SW 1271 (cell line): ENCODE results near the gene ANKRD11.

Experiments used
- DNase-seq, 2 experiments: peaks; one replicate each; lab custom pipeline; 2025; lab: John Stamatoyannopoulos, UW

Gene ANKRD11

DNA sequence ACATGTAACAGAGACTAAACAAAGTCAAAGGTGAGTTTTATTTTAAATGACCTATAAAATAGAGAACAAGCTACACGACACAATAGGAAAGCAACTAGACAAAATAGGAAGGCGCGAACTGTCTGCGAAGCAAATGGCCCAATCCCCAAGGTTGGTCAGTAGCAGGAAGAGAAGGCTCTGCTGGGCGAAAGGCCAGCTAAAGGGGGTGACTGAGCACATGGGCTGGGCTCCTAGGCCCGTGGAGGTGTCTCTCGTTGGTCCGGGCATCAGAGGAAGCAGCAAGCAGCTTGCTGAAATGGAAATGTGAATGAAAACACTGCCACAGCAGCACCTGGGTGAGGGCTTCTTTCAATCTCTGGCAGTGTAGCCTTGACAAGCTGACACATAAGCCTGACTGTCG, 143.5 kb downstream of the ANKRD11 start:
- no peak for DNase-seq

DNA sequence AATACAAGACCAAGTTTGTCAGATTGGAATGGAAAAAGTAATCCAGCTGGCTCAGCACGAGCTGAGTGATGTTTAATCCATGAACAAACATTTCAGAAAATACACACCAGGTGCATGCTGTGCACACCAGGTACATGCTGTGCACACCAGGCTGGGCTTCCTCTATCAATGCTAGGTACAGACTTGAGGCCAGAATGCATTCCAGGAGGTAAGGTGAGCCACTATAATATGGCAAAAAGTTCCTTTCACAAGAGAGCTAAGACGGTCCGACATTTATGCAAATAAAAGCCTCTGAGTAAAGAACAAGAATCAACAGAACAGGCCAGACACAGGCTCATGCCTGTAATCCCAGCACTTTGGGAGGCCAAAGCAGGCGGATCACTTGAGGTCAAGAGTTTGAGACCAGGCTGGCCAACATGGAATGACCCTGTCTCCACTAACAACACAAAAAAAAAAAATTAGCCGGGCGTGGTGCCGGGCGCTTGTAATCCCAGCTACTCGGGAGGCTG, 144.7 kb downstream of the ANKRD11 start:
- no peak for DNase-seq

DNA sequence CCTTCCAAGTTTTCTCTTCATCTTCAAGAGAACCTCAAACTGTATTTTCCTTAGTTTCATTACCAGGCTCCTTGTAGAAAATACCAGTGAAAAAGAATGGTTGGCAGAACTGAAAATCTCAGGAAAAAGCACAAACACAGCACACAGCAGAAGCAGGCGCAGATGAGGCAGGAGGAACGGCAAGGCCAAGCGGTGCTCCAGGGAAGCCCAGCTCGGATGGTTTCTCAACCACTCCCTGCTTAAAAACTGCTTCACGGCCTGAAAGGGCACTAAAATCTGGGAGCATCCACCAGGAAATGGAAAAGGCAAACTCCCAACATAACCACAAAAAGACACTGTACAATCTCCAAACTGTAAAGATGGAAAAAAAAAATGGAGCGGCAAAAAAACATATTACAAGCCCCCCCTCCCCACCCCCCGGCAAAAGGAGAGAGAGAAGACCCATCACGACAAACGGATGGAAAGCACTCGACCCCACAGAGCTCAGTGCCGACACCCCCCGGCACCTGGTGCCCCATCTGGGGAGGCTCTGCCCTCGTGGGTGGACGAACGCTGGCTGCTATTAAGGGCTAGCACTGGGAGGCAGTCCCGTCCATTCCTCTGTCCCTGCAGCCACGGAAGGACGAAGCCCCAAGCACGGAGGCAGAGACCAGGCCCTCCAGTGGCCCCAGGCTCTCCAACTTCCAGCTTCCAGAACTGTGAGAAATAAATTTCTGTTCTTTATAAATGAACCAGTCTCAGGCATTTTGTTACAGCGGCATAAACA, 145.3 kb downstream of the ANKRD11 start:
- no peak for DNase-seq

GRCh38 chr16:89344458-89344834, 145.9 kb downstream of the ANKRD11 start:
- no peak for DNase-seq

- DNase-seq: no peak
Measured at GRCh38 chr16:89343501-89344457, 146.6 kb downstream of the ANKRD11 start.

- DNase-seq: no peak
Measured at GRCh38 chr16:89341697-89342694, 148.4 kb downstream of the ANKRD11 start.

GRCh38 chr16:89341279-89341678, 149.1 kb downstream of the ANKRD11 start:
- DNase-seq: no peak

GRCh38 chr16:89338863-89339262, 151.5 kb downstream of the ANKRD11 start:
- no peak for DNase-seq

- DNase-seq: no peak
Measured at GRCh38 chr16:89337965-89338364, 152.4 kb downstream of the ANKRD11 start.

- no peak for DNase-seq
Measured at GRCh38 chr16:89335803-89336485, 154.4 kb downstream of the ANKRD11 start.

- DNase-seq: no peak
Measured at GRCh38 chr16:89334988-89335802, 155.2 kb downstream of the ANKRD11 start.

DNA sequence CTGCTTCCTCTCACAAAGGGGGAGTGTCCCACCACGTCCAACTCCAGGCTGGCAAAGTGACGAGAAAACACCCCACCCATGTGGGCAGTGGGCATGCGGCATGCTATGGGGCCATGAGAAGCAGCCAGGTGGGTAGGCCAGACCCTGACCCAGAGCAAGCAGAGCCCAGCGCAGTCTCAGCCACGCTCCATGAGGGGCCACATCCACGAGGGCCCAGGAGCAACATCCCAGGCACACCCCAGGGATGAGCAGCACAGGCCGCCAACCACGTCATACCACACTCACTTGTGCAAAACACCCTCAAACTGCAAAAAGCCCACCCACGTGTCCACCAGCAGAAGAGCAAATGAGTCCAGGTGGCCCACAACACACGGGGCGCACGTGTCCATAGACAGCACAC, 155.9 kb downstream of the ANKRD11 start:
- no peak for DNase-seq

GRCh38 chr16:89334050-89334449, 156.3 kb downstream of the ANKRD11 start:
- DNase-seq: no peak

DNA sequence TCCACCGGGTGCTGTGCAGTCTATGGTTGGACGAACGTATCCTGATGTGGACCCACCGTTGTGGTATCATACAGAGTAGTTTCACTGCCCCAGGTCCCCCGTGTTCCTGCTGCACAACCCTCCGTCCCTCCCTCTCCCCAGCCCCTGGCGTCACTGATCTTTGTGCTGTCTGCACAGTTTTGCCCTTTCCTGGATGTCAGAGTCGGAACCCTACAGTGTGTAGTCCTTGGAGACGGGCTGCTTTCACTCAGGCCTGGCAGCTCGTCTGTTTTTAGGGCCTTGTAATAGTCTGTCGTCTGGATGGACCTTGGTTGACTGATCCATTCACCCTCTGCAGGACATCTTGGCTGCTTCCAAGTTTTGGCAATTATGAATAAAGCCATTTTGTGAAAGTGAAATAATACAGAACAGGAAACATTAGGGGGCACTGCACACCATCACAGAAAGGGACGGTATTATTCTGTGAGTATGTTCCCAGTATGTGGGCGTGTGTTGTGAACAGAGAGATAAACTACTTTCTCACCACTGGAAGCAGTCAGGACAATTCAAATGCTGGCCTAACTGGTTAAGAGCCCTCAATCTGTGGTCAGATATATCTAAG, 156.9 kb downstream of the ANKRD11 start:
- DNase-seq: peak; percentile 45 to 76

DNA sequence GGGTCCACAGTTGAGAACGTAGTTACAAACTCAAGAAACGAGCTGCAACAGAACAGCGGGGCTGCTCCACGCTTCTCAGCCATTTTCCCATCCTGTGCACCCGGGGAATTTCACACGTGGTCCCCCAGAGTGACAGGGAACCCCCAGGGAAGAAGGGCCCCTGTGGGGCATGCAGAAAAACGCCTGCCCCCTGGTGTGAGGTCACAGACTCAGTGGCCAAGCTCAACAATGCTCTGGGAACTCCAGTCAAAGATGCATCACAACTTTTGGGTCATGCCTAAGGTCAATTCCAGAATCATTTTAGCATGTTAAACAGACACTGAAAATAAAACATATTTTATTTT, 157.5 kb downstream of the ANKRD11 start:
- DNase-seq: no peak

DNA sequence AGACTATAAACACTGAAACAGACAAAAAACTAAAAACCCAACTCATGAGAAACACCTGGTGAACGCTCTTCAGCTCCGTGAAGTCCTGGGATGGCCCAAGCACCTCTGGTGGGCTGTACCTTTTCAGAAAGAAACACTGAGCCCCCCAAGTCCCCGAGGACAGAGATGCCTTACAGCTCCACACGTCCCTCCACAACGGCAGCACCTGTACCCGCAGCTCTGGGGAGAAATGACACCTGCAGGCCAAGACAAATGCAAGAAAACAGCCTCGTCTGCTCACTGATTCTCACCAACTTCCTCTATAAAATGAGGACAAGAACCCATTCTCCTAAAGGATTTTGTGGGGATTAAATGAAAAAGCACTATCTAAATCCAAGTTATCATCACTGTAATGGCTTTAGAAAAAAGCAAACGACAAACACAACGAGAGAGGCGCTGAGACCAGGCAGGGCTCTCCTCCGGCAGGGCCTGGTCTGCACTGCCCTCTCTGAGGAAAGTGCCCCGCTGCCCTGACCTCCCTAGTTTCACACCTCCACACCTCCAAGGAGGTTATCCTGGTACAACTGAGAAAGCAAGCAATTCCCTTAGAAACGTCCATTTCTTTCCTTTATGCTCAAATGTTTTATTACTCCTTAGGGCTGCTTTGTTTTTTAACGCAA, 158.0 kb downstream of the ANKRD11 start:
- no peak for DNase-seq

DNA sequence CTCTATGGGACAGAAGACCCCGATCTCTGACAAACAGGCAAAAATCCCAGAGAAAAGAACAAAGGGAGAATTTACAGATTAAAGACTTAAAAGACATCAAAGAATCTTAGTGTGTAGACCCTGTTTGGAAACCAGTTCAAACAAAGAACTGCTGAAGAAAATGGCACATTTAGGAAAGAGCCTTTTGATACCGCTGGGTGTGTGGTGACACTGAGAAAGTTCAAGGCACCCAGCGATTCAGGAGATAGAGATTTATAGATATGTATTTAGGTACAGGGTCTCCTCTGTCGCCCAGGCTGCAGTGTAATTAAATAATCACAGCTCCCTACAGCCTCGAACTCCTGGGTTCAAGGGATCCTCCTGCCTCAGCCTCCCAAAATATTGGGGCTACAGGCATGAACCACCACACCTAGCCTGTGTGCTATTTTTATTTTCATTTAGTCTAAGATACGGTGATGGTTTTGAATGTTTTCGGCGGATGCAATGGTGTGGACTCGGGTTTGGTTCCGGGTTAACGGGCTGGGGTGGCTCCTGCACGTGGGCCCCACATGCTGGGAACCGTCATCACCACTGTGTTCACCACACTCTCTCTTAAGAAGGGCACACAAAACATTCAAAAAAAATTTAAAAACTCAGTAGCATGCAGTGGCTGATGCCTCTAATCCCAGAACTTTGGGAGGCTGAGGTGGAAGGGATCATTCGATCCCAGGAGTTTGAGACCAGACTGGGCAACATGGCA, 158.8 kb downstream of the ANKRD11 start:
- DNase-seq: no peak

- DNase-seq: peak; percentile 68 to 87
Measured at GRCh38 chr16:89330177-89330856, 160.0 kb downstream of the ANKRD11 start.
